ENCODE results near the gene KSR2. TPM values are rescaled to one million over a fixed set of nuclear protein-coding genes. Genes with fewer than 3 reads are reported as not detected.

Gene KSR2
- total and polyA plus RNA-seq, 10 of the 15 experiments (the other 5 are each of a cell fraction or from before 2014, with no cell fraction given), result under 0.01 to 1.5 (median 0.01) TPM; not detected in 3

DNA sequence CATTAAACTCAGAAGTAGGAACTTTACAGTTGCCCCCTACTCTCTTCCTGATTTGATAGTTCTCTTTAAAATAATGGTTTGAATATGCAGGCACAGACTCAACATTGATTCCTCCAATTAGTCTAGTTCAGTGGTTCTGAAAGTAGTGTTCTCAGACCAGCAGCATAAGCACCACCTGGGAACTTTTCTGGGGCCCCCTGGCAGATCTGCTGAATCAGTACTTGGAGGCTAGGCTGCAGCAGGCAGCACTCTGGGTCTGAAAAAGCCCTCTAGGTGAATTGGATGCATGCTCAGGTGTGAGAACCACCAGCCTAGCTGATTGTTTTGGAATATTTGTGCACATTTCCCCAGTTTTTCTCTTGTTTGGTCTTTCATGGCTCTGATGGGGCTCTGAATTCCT lies 408.8 kb downstream of the KSR2 start (continued):
- TF ChIP-seq, protein P1, sequence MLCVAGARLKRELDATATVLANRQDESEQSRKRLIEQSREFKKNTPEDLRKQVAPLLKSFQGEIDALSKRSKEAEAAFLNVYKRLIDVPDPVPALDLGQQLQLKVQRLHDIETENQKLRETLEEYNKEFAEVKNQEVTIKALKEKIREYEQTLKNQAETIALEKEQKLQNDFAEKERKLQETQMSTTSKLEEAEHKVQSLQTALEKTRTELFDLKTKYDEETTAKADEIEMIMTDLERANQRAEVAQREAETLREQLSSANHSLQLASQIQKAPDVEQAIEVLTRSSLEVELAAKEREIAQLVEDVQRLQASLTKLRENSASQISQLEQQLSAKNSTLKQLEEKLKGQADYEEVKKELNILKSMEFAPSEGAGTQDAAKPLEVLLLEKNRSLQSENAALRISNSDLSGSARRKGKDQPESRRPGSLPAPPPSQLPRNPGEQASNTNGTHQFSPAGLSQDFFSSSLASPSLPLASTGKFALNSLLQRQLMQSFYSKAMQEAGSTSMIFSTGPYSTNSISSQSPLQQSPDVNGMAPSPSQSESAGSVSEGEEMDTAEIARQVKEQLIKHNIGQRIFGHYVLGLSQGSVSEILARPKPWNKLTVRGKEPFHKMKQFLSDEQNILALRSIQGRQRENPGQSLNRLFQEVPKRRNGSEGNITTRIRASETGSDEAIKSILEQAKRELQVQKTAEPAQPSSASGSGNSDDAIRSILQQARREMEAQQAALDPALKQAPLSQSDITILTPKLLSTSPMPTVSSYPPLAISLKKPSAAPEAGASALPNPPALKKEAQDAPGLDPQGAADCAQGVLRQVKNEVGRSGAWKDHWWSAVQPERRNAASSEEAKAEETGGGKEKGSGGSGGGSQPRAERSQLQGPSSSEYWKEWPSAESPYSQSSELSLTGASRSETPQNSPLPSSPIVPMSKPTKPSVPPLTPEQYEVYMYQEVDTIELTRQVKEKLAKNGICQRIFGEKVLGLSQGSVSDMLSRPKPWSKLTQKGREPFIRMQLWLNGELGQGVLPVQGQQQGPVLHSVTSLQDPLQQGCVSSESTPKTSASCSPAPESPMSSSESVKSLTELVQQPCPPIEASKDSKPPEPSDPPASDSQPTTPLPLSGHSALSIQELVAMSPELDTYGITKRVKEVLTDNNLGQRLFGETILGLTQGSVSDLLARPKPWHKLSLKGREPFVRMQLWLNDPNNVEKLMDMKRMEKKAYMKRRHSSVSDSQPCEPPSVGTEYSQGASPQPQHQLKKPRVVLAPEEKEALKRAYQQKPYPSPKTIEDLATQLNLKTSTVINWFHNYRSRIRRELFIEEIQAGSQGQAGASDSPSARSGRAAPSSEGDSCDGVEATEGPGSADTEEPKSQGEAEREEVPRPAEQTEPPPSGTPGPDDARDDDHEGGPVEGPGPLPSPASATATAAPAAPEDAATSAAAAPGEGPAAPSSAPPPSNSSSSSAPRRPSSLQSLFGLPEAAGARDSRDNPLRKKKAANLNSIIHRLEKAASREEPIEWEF (IDR thresholded peaks at IDR 0.05; ENCODE audit: insufficient replicate concordance, low read depth, low read length), result no peak
- TF ChIP-seq, protein P2, sequence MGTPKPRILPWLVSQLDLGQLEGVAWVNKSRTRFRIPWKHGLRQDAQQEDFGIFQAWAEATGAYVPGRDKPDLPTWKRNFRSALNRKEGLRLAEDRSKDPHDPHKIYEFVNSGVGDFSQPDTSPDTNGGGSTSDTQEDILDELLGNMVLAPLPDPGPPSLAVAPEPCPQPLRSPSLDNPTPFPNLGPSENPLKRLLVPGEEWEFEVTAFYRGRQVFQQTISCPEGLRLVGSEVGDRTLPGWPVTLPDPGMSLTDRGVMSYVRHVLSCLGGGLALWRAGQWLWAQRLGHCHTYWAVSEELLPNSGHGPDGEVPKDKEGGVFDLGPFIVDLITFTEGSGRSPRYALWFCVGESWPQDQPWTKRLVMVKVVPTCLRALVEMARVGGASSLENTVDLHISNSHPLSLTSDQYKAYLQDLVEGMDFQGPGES (IDR thresholded peaks at IDR 0.05), result no peak
- TF ChIP-seq NFIC (IDR thresholded peaks at IDR 0.05; ENCODE audit: low read depth, low read length) (no peak), SP1 (IDR thresholded peaks at IDR 0.05; ENCODE audit: low read depth, low read length) (no peak), GABPA (IDR thresholded peaks at IDR 0.05; ENCODE audit: low read depth) (no peak), PAX8 (IDR thresholded peaks at IDR 0.05) (no peak), KLF5 (IDR thresholded peaks at IDR 0.05; ENCODE audit: partially characterized antibody) (no peak)
- TF ChIP-seq, protein P3, sequence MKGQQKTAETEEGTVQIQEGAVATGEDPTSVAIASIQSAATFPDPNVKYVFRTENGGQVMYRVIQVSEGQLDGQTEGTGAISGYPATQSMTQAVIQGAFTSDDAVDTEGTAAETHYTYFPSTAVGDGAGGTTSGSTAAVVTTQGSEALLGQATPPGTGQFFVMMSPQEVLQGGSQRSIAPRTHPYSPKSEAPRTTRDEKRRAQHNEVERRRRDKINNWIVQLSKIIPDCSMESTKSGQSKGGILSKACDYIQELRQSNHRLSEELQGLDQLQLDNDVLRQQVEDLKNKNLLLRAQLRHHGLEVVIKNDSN (IDR thresholded peaks at IDR 0.05; ENCODE audit: borderline replicate concordance, extremely low read length, insufficient read depth, low read depth, low read length), result no peak

Measured in GM12878 (cell line).